ENCODE measurements around the gene ROR1.

ROR1 gene

DNA sequence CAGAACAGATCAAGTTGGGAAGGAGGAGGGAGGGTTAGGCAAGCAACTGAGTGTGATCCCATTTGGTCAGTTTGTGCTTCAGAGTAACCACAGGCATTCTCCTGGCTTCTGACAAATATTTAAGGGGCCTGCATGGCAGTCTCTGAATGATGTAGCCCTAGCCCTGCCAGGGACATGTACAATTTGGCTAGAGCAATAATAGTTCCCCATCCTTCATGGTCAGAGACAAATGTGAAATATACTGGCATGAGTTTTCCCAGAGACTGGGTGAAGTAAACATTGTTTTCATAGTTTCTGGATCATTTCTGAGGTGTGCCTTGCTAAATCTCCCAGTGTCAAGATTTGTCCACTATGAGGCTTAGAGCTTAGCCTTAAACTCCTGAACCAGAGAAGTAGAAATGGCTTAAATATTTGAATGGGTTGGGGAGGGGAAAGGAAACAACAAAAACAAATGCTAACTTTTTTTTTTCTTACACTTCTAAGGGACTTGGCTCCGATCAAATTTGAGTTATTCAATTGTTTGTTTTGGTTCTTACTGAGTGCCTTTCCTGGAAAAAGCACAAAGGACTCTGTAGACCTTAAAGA, 387.6 kb downstream of the ROR1 start:
- DNase-seq = no peak

GRCh38 chr1:64162151-64162550, 388.3 kb downstream of the ROR1 start:
- DNase-seq = peak; percentile 56

- no peak for DNase-seq
Measured at GRCh38 chr1:64162804-64163203, 389.0 kb downstream of the ROR1 start.

GRCh38 chr1:64163431-64163830, 389.6 kb downstream of the ROR1 start:
- DNase-seq = no peak

- no peak for DNase-seq
Measured at GRCh38 chr1:64163970-64164369, 390.2 kb downstream of the ROR1 start.

DNA sequence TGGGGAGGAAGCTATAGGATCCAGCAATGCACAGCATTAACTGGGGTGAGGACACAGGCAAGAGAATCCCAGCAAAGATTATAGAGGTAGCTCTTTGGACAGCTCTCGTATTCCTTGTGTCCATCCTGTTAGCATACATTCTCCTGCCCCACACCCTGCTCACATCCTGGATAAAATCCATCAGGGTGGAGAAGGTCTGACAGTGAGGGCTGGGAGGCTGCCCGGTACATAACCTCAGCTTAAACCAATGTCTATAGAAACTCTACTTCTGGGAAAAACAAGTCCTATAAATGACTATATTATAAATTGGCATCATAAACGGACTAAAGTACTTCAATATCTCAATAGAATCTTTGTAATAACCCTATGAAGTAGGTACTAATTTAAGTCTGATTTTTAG, 392.8 kb downstream of the ROR1 start:
- no peak for DNase-seq

GRCh38 chr1:64167176-64167575, 393.4 kb downstream of the ROR1 start:
- DNase-seq = no peak

- DNase-seq = no peak
Measured at GRCh38 chr1:64171246-64171645, 397.4 kb downstream of the ROR1 start.

DNA sequence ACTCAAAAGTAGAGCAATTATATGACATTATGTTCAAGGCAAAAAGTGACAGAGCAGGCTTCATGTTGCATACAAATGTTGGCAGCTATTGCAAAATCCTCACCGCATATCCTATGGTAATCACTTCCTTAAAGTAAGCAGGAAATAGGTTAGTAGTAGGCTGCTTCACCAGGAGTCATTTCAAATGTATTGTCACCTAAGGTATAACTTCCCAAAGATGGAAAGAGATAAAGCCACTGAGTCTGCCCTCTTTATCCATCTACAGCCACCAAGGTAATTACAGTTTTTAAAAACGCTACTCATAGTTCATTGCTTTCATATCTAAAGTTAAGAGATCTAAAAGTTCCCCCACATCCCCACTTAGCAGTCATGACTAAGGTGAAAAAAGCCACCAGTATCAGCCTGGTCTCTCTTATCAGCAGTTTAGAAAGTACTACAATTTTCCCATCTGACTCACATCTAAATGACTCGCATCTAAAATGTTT, 398.0 kb downstream of the ROR1 start:
- no peak for DNase-seq

GRCh38 chr1:64172458-64172983, 398.7 kb downstream of the ROR1 start:
- no peak for DNase-seq

DNA sequence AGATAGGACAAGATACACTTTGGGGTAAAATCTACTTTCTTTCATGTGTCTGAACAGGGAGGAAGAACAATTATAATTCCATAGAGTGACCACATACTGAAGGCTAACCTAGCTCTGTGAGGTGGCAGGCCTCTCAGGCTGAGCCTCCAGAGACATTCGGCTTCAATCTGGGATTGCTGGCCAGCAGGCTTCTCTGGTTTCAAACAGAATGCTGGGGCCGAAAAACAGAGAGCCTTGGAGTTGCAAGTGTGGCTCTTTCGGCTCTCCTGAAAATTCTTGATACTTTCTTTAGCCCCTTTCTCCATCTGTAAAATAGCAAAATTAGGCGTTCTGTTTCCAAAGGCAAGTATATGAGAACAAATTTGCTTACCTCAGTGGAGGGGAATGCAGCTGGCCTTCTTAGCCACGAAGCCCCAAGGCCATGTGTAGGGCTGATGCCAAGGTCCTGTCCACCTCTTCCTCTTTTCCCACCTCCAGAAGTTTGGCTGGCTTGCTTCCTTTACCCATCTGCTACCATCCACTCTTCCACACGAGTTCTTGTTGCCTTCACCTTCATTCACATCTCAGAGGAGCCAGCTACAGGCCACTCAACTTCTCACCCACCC, 399.6 kb downstream of the ROR1 start:
- no peak for DNase-seq

- DNase-seq = no peak
Measured at GRCh38 chr1:64175639-64176038, 401.8 kb downstream of the ROR1 start.

- no peak for DNase-seq
Measured at GRCh38 chr1:64176659-64177058, 402.8 kb downstream of the ROR1 start.

- DNase-seq = no peak
Measured at GRCh38 chr1:64179588-64179987, 405.8 kb downstream of the ROR1 start.

- no peak for DNase-seq
Measured at GRCh38 chr1:64182207-64182606, 408.4 kb downstream of the ROR1 start.

GRCh38 chr1:64183395-64184002, 409.7 kb downstream of the ROR1 start:
- DNase-seq = no peak

GRCh38 chr1:64184003-64184440, 410.2 kb downstream of the ROR1 start:
- no peak for DNase-seq

GRCh38 chr1:64186138-64186897, 412.5 kb downstream of the ROR1 start:
- DNase-seq = no peak

GRCh38 chr1:64186898-64187280, 413.1 kb downstream of the ROR1 start:
- DNase-seq = no peak

GRCh38 chr1:64187646-64188045, 413.8 kb downstream of the ROR1 start:
- DNase-seq = no peak

DNA sequence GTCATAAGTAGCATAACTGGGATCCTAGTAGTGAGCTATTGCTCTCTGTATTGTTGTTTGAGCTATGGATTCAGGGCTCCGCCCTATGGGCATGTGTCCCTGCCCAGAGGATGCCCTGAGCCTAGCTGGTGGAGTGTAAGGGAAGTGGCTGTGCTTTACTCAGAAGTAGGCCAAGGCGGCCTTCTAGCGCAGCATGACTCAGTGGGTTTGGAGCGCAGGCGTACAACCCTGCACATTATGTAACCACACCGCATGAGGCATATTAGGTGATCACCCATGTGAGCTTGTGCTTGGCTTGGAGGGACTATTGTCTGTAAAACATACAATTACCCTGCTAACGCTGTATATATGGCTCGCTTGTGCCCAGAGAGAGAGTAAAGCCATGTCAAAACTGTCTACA, 418.5 kb downstream of the ROR1 start:
- DNase-seq = no peak

DNA sequence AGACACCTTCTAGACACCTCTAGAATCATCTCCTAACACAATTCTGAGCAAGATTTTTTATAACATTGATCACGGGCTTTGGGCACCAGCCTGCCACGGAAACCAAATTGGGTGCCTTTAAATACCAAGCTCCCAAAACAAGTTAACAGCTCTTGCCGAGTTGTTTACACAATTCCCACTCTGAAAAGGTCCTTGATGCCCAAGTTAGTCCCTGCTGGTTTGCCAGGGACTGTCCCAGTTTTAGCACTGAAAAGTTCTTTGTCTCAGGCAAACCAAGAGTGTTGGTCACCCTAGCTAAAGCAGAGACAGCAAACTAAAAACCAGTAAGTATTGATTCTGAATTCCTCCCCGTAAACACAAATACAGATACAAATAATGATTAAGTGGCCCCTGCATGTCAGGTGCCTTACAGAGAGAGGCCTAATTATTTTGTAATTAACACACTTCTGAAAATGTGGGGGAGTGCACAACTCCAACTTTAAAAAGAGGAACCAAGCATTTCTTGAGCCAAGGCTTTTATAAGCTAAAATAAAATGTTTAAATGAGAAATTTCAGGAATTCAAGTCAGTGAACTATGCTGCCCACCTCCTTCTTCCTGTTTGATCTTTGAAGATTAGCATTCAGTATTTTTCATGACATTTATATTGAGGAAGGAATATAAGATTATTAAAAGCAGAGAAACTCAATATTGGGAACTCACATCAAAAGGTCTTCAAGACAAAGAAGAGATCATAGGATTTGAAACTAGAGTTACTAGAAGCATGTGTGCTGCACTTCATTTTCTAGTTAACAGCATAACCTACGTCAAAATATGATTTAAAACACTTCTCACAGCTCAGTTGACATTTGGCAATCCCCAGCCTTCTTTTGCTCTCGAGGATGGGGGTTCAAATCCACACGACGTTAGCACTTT, 420.6 kb downstream of the ROR1 start:
- DNase-seq = no peak

GRCh38 chr1:64195081-64195395, 421.2 kb downstream of the ROR1 start:
- DNase-seq = no peak
